HFF-Myc (cell line): Measurements from ENCODE around the gene GLB1L.
"Not testable (repeated sequence)": the region's sequence is repeated elsewhere in the genome, so short reads cannot be mapped to it uniquely, and the experiment has no call there.

Source experiments
- DNase-seq: peaks from one replicate; pipeline ENCODE4 v3.0.0-alpha.2; 2011; ENCODE audit warnings: low read depth; ENCODE audit errors: extremely low read depth
- H3K4me3 ChIP-seq: replicated peaks from 2 replicates; pipeline ENCODE4 v1.5.1; 2011; ENCODE audit warnings: low read depth, mild to moderate bottlenecking, control low read depth, low read length
- CTCF ChIP-seq: IDR thresholded peaks from 2 replicates; pipeline ENCODE4 v1.5.1; 2012; ENCODE audit warnings: mild to moderate bottlenecking, low read depth, low read length, control low read depth; ENCODE audit errors: missing control alignments

Gene GLB1L

GRCh38 chr2:219206328-219207133 is 38.7 kb downstream of the GLB1L start, which contains the start of gene ZFAND2B:
ZFAND2B (plus strand) TSS chr2:219206782; CDS start chr2:219206988, 206 bp downstream.
- peak within 1 kb of the TSS; percentile 52 for H3K4me3 ChIP-seq
- DNase-seq, result no peak
- TF ChIP-seq CTCF, result no peak

- no peak for DNase-seq
- TF ChIP-seq CTCF, result no peak
- peak overlapping the region; percentile 52 for H3K4me3 ChIP-seq
Measured at GRCh38 chr2:219205981-219206327, 39.3 kb downstream of the GLB1L start.

GRCh38 chr2:219205165-219205538 is 40.1 kb downstream of the GLB1L start:
- no peak for DNase-seq
- TF ChIP-seq CTCF, result no peak

DNA sequence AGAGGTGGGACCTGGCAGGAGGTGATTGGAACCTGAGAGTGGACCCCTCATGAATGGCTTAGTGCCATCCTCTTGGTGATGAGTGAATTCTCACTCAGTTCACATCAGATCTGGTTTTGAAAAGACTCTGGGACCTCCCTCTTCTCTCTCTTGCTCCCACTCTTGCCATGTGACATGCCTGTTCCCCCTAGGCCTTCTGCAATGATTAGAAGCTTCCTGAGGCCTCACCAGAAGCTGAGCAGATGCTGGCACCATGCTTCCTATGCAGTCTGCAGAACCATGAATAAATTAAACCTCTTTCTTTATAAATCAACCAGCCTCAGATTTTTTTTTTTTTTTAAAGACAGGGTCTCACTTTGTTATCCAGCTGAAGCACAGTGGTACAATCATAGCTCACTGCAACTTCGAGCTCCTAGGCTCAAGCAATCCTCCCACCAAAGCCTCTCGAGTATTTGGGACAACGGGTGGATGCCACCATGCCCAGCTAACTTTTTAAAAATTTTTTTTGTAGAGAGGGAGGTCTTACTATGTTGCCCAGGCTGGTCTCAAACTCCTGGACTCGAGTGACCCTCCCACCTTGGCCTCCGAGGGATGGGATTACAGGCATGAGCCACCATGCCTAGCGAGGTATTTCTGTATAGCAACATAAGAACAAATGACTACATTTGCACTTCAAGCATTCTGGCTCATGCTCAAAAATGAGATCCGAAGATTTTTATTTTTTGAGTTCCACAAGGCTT is 40.6 kb downstream of the GLB1L start:
- TF ChIP-seq CTCF, result no peak
- no peak for DNase-seq
- no peak overlapping the region for H3K4me3 ChIP-seq

More at GRCh38 chr2:219205165-219205538, 40.1 kb downstream of the GLB1L start:
- H3K4me3 ChIP-seq, result no peak overlapping the region

DNA sequence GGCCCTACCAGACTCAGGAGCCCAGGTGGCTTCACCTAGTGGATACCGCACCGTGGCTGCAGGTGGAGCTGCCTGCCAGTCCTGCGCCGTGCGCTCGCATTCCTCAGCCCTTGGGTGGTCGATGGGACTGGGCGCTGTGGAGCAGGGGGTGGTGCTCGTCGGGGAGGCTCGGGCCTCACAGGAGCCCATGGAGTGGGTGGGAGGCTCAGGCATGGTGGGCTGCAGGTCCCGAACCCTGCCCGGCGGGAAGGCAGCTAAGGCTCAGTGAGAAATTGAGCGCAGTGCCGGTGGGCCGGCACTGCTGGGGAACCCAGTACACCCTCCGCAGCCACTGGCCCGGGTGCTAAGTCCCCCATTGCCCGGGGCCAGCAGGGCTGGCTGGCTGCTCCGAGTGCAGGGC is 43.9 kb downstream of the GLB1L start:
- not testable (repeated sequence) for DNase-seq, H3K4me3 ChIP-seq

- not testable (repeated sequence) for DNase-seq, H3K4me3 ChIP-seq
Measured at GRCh38 chr2:219200502-219201326, 44.5 kb downstream of the GLB1L start.

DNA sequence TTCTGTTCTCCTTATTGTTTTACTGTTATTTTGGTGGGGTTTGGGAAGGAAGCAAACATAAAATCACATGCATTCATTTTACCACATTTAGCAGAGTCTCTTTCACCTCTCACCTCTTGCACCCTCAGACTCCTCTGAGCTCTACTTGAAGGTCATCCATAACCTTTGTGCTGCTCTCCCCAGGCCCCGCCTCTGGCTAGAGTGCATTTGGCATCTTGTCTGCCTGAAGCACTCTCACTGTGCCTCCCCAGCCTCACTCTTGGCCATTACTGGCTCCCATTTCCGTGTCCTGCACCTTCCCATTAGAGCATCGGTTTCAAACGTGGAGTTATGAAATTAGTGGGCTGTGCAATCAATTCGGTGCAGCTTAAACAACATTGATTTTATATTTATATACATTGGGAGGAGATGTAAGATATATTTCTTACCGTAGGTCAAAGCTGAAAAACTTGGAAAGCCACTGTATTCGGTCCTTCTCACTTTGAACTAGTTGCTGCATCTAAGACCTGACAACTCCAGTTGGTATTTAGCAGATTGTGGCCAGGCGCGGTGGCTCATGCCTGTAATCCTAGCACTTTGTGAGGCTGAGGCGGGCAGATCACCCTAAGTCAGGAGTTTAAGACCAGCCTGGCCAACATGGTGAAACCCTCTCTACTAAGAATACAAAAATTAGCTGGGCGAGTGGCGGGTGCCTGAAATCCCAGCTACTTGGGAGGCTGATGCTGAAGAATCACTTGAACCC is 45.6 kb downstream of the GLB1L start:
- DNase-seq, result no peak
- no peak for TF ChIP-seq CTCF
- H3K4me3 ChIP-seq, result no peak overlapping the region
